ENCODE data around the gene ARHGAP42. TPM values are rescaled to one million over a fixed set of nuclear protein-coding genes. Genes with fewer than 3 reads are reported as not detected.
A peak's percentile ranks its signal among the peaks of the same experiment; 100 is the strongest.

Gene ARHGAP42
- total and polyA plus RNA-seq, 4 donors = 15.6 to 37.7 (median 30.5) TPM

- Histone ChIP-seq H3K27ac (ENCODE audit: low read depth, low read length) (no peak overlapping the region), H3K27me3 (ENCODE audit: control insufficient read depth, insufficient read depth, low read length) (no peaks in the 10 kb centered on the region), H3K36me3 (ENCODE audit: control insufficient read depth, insufficient read depth, low read length) (no peaks in the 10 kb centered on the region), H3K9me3 (ENCODE audit: control insufficient read depth, insufficient read depth, low read length) (no peaks in the 10 kb centered on the region), H3K4me3 (ENCODE audit: low read depth, low read length) (no peak overlapping the region), H3K4me1 (ENCODE audit: control insufficient read depth, insufficient read depth, low read length) (no peaks in the 10 kb centered on the region)
- no peak for DNase-seq (ENCODE audit: low read depth in 4 of 6, low spot score in 6 of 6)
- WGBS (ENCODE audit: insufficient coverage) = 100% methylated on average over 1 of the region's 4 CpGs
Observed at GRCh38 chr11:100851147-100851546, 164.1 kb downstream of the ARHGAP42 start.

DNA sequence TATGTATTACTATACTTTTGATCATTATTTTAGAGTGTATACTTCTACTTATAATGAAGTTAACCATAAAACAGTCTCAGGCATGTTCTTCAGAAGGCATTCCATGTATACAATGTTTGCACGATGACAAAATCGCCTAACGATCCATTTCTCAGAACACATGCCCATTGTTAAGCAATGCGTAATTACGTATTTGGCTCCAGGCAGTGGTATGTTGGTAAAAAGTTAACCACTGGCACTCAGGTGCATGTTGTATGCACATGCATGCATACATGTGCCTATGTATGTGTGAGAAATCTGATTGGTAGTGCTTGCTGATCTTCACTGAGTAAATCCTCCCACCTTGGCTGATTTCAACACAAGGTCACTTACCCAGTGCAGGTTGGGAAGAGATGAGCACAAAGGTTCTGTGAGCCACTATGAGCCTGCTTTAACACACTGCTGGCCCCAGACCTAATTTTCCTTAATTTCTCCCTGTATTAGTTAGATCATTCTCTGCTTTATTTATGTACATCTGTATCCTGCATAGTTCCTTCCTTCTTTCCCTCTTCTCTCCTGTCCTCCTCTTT, 164.6 kb downstream of the ARHGAP42 start:
- Histone ChIP-seq H3K9me3 (ENCODE audit: control insufficient read depth, insufficient read depth, low read length) (no peaks in the 10 kb centered on the region), H3K4me3 (ENCODE audit: low read depth, low read length) (no peak overlapping the region), H3K36me3 (ENCODE audit: control insufficient read depth, insufficient read depth, low read length) (no peaks in the 10 kb centered on the region), H3K4me1 (ENCODE audit: control insufficient read depth, insufficient read depth, low read length) (no peaks in the 10 kb centered on the region), H3K27me3 (ENCODE audit: control insufficient read depth, insufficient read depth, low read length) (no peaks in the 10 kb centered on the region), H3K27ac (ENCODE audit: low read depth, low read length) (no peak overlapping the region)
- no CpG with 5 or more reads among the region's 5 CpGs for WGBS (ENCODE audit: insufficient coverage)
- DNase-seq (ENCODE audit: low read depth in 4 of 6, low spot score in 6 of 6) = no peak

DNA sequence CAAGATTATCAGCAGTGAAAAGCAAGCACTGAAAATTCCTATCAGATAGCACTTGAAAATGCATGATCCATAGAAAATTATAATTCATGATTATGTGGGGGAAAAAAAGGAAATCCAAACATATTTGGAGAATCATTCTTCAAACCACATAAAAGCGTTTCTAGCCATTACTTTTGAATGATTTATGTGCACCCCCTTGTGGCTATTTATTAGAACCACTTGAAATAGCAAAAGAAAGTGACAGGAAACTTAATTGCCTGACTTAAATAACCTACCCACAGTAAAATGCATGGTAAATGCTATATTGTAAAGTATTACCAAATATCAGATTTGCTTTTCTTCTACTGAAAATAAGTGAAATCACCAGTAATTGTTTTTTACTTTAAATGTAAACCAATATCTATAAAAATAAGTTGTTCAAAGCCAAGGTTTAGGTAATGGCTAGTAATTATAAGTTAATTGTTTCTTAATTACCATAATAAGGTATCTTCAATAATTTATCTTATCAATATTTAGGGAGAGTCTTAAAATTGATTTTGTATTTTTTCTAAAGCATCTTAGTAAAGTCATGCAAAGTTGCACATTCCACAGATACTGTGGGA, 168.5 kb downstream of the ARHGAP42 start:
- Histone ChIP-seq H3K27ac (ENCODE audit: low read depth, low read length) (no peak overlapping the region), H3K4me3 (ENCODE audit: low read depth, low read length) (no peak overlapping the region), H3K27me3 (ENCODE audit: control insufficient read depth, insufficient read depth, low read length) (no peaks in the 10 kb centered on the region), H3K4me1 (ENCODE audit: control insufficient read depth, insufficient read depth, low read length) (no peaks in the 10 kb centered on the region), H3K9me3 (ENCODE audit: control insufficient read depth, insufficient read depth, low read length) (no peaks in the 10 kb centered on the region), H3K36me3 (ENCODE audit: control insufficient read depth, insufficient read depth, low read length) (no peaks in the 10 kb centered on the region)
- peak in 4 of 6 donors; percentile 15 to 80 (median 49) for DNase-seq (ENCODE audit: low read depth in 4 of 6, low spot score in 6 of 6)
- no CpG with 5 or more reads among the region's 1 CpG for WGBS (ENCODE audit: insufficient coverage)

GRCh38 chr11:100857236-100858005, 170.3 kb downstream of the ARHGAP42 start:
- Histone ChIP-seq H3K4me1 (ENCODE audit: control insufficient read depth, insufficient read depth, low read length) (no peaks in the 10 kb centered on the region), H3K4me3 (ENCODE audit: low read depth, low read length) (no peak overlapping the region), H3K9me3 (ENCODE audit: control insufficient read depth, insufficient read depth, low read length) (no peaks in the 10 kb centered on the region), H3K27ac (ENCODE audit: low read depth, low read length) (no peak overlapping the region), H3K36me3 (ENCODE audit: control insufficient read depth, insufficient read depth, low read length) (no peaks in the 10 kb centered on the region), H3K27me3 (ENCODE audit: control insufficient read depth, insufficient read depth, low read length) (no peaks in the 10 kb centered on the region)
- DNase-seq (ENCODE audit: low read depth in 4 of 6, low spot score in 6 of 6) = no peak
- WGBS (ENCODE audit: insufficient coverage) = 51% methylated on average over 2 of the region's 4 CpGs

- WGBS (ENCODE audit: insufficient coverage) = 89% methylated on average over 3 of the region's 7 CpGs
- Histone ChIP-seq H3K27me3 (ENCODE audit: control insufficient read depth, insufficient read depth, low read length) (no peaks in the 10 kb centered on the region), H3K4me1 (ENCODE audit: control insufficient read depth, insufficient read depth, low read length) (no peaks in the 10 kb centered on the region), H3K4me3 (ENCODE audit: low read depth, low read length) (no peak overlapping the region), H3K27ac (ENCODE audit: low read depth, low read length) (no peak overlapping the region), H3K9me3 (ENCODE audit: control insufficient read depth, insufficient read depth, low read length) (no peaks in the 10 kb centered on the region), H3K36me3 (ENCODE audit: control insufficient read depth, insufficient read depth, low read length) (no peaks in the 10 kb centered on the region)
- DNase-seq (ENCODE audit: low read depth in 4 of 6, low spot score in 6 of 6) = no peak
Observed at GRCh38 chr11:100860318-100861155, 173.4 kb downstream of the ARHGAP42 start.

- no peaks in the 10 kb centered on the region for H3K36me3 ChIP-seq (ENCODE audit: control insufficient read depth, insufficient read depth, low read length)
- H3K27ac ChIP-seq (ENCODE audit: low read depth, low read length) = no peak overlapping the region
- H3K4me1 ChIP-seq (ENCODE audit: control insufficient read depth, insufficient read depth, low read length) = no peaks in the 10 kb centered on the region
- WGBS (ENCODE audit: insufficient coverage) = 100% methylated on average over 1 of the region's 3 CpGs
- DNase-seq (ENCODE audit: low read depth in 4 of 6, low spot score in 6 of 6) = no peak
- H3K9me3 ChIP-seq (ENCODE audit: control insufficient read depth, insufficient read depth, low read length) = no peaks in the 10 kb centered on the region
- H3K27me3 ChIP-seq (ENCODE audit: control insufficient read depth, insufficient read depth, low read length) = no peaks in the 10 kb centered on the region
- H3K4me3 ChIP-seq (ENCODE audit: low read depth, low read length) = no peak overlapping the region
Observed at GRCh38 chr11:100861212-100861611, 174.1 kb downstream of the ARHGAP42 start.

- H3K4me3 ChIP-seq (ENCODE audit: low read depth, low read length) = no peak overlapping the region
- H3K36me3 ChIP-seq (ENCODE audit: control insufficient read depth, insufficient read depth, low read length) = no peaks in the 10 kb centered on the region
- no peaks in the 10 kb centered on the region for H3K4me1 ChIP-seq (ENCODE audit: control insufficient read depth, insufficient read depth, low read length)
- no peaks in the 10 kb centered on the region for H3K27me3 ChIP-seq (ENCODE audit: control insufficient read depth, insufficient read depth, low read length)
- no CpG with 5 or more reads among the region's 2 CpGs for WGBS (ENCODE audit: insufficient coverage)
- no peak for DNase-seq (ENCODE audit: low read depth in 4 of 6, low spot score in 6 of 6)
- no peak overlapping the region for H3K27ac ChIP-seq (ENCODE audit: low read depth, low read length)
- peaks cover 1% of the 10 kb centered on the region for H3K9me3 ChIP-seq (ENCODE audit: control insufficient read depth, insufficient read depth, low read length)
Observed at GRCh38 chr11:100863080-100863581, 176.0 kb downstream of the ARHGAP42 start.

DNA sequence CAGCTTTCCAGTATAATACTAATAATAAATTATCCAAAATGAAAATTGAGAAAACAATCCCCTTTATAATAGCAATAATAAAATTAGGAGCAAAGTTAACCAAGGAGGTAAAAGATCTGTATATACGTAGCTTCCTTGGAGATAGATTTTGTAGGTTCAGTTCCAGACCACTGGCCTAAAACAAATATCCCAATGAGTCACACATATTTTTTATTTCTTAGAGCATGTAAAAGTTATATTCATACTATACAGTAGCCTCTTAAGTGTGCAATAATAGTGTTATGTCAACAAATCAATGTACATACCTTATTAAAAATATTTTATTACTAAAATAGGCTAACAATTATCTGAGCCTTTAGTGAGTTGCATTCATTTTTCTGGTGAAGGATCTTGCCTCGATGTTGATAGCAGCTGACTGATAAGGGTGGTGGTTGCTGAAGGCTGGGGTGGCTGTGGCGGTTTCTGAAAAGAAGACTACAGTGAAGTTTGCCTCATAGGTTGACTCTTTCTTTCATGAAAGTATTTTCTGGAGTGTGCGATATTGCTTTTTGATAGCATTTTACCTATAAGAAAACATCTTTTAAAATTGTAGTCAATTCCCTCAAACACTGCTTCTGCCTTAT, 178.5 kb downstream of the ARHGAP42 start:
- Histone ChIP-seq H3K36me3 (ENCODE audit: control insufficient read depth, insufficient read depth, low read length) (no peaks in the 10 kb centered on the region), H3K4me3 (ENCODE audit: low read depth, low read length) (no peak overlapping the region), H3K27ac (ENCODE audit: low read depth, low read length) (no peak overlapping the region), H3K4me1 (ENCODE audit: control insufficient read depth, insufficient read depth, low read length) (no peaks in the 10 kb centered on the region), H3K27me3 (ENCODE audit: control insufficient read depth, insufficient read depth, low read length) (no peaks in the 10 kb centered on the region), H3K9me3 (ENCODE audit: control insufficient read depth, insufficient read depth, low read length) (peaks cover 1% of the 10 kb centered on the region)
- no peak for DNase-seq (ENCODE audit: low read depth in 4 of 6, low spot score in 6 of 6)
- WGBS (ENCODE audit: insufficient coverage) = 49% methylated on average over 2 of the region's 4 CpGs

DNA sequence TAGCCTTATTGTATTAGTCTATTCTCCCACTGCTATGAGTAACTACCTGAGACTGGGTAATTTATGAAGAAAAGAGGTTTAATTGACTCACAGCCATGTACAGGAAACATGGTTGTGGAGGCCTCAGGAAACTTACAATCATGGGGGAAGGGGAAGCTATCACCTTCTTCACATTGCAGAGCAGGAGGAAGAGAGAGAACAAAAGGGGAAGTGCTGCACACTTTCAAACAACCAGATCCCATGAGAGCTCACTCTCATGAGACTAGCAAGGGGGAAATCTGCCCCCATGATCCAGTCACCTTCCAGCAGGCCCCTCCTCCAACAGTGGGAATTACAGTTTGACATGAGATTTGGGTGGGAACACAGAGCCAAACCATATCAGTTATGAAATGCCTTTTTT, 179.4 kb downstream of the ARHGAP42 start:
- H3K4me1 ChIP-seq (ENCODE audit: control insufficient read depth, insufficient read depth, low read length) = no peaks in the 10 kb centered on the region
- DNase-seq (ENCODE audit: low read depth in 4 of 6, low spot score in 6 of 6) = no peak
- no peaks in the 10 kb centered on the region for H3K36me3 ChIP-seq (ENCODE audit: control insufficient read depth, insufficient read depth, low read length)
- no peak overlapping the region for H3K27ac ChIP-seq (ENCODE audit: low read depth, low read length)
- no peak overlapping the region for H3K4me3 ChIP-seq (ENCODE audit: low read depth, low read length)
- H3K9me3 ChIP-seq (ENCODE audit: control insufficient read depth, insufficient read depth, low read length) = peaks cover 1% of the 10 kb centered on the region
- no peaks in the 10 kb centered on the region for H3K27me3 ChIP-seq (ENCODE audit: control insufficient read depth, insufficient read depth, low read length)

All from spinal cord (tissue), 10 donors.